Astrocyte of the cerebellum (primary cell): ENCODE measurements around the gene CFAP61.
"Not testable (repeated sequence)": the region's sequence is repeated elsewhere in the genome, so short reads cannot be mapped to it uniquely, and the experiment has no call there.

Experiments used
- DNase-seq: peaks from one replicate; pipeline ENCODE4 v3.0.0-alpha.2; 2011; ENCODE audit warnings: low read depth
- H3K4me3 ChIP-seq: 2 replicates; pipeline ENCODE4 v1.5.1; 2011; ENCODE audit warnings: mild to moderate bottlenecking, low read depth, low read length, moderate library complexity
- CTCF ChIP-seq: IDR thresholded peaks from 2 replicates; pipeline ENCODE4 v1.5.1; 2012; ENCODE audit warnings: low read length, low read depth, moderate library complexity, mild to moderate bottlenecking; ENCODE audit errors: missing control alignments
- in situ Hi-C: cut with HindIII; loops from 2 replicates; pipeline ENCODE4 v1.10.0; 2017; ENCODE audit warnings: low sequenced_read_pairs

Gene CFAP61

DNA sequence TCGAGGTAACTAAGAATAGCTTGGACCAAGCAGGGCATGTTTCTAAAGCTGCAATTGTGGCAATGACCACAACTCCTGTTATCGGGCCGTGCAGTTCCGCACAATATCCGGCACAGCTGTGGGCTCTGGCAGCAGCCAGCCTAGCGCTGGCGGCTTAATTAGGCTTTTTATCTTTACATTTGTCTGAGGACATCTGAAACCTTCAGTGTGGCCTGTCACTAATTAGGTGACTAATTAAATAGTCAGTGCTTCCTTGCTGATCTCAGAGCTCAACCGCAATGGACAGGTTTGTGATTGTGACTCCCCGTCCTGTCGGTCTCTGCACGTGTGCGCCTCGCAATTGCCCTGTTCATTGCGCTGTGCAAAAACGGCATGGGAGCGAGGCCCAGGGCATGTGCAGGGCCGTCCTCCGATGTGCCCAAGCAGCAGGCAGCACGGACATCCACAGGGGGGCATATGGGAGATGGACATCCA is 180.7 kb downstream of the CFAP61 start:
- no peak for DNase-seq
- TF ChIP-seq CTCF: no peak
- no peak overlapping the region for H3K4me3 ChIP-seq
- in situ Hi-C loops: no loop called here

DNA sequence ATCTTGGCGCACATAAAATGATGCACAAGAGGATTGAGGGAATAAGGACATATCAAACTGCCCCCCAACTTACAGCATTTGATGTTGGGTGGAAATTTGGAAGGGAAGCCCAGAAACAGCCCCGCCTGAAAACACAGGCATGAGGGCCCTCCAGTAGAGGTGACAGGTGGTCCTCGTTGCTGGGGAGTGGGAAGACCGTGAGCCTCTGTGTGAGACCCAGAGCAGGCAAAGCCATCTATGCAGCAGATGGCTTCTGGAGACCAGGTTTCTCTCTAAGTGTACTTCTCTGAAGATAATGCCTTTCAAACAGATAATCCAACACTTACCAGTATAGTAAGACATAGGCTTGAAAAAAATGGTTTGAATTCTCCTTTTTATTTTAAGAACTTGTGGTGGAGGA is 183.3 kb downstream of the CFAP61 start:
- H3K4me3 ChIP-seq: no peak overlapping the region
- DNase-seq: no peak
- no peak for TF ChIP-seq CTCF
- in situ Hi-C loops: no loop called here

DNA sequence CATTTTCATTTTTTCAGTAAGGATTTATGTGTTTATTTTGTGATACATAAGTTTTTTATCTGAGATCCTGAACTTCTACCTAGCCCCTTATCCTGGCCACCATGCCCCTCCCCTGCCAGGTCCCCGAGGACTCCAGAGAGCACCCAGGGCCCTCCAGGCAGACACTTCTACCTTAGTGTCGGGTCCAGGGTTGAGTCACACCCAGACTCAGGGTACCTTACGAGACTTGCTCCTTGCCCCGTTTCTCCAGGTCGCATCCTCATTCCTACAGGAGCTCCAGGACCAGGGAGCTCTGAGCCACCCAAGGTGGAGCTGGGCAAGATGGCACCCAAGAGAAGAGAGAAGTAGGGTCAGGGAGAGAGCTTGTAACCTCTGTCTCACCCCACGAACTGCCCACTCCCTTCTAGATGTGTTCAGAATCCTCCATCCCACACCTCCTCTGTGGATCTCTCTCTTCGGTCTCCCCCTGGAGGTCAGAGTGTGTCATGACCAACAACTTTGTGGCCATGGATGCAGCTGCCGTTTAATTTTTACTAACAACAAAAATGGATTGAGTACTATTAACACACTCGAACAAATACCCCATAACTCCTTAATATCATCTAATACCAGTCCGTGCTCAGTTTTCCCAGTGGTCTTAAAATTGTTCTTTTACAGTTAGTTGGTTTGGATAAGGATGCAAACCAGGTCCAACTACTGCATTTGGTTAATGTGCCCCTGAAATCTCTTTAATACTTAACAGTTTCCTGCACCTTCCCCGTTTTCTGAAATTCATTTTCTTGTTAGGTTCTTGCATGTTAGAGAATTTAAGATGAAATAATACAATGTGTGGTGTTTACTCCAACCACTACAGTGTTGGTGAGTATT is 185.0 kb downstream of the CFAP61 start:
- TF ChIP-seq CTCF: peak; percentile 81
- H3K4me3 ChIP-seq: no peak overlapping the region
- in situ Hi-C loops: no loop called here
- peak; percentile 2 for DNase-seq

GRCh38 chr20:20241976-20242375 is 189.6 kb downstream of the CFAP61 start:
- no peak for TF ChIP-seq CTCF
- in situ Hi-C loops: no loop called here
- H3K4me3 ChIP-seq: no peak overlapping the region
- DNase-seq: no peak

- H3K4me3 ChIP-seq, DNase-seq, in situ Hi-C loops: not testable (repeated sequence)
Observed at GRCh38 chr20:20244384-20244783, 192.1 kb downstream of the CFAP61 start.

- no peak overlapping the region for H3K4me3 ChIP-seq
- in situ Hi-C loops: no loop called here
- DNase-seq: no peak
- no peak for TF ChIP-seq CTCF
Observed at GRCh38 chr20:20246996-20247633, 194.8 kb downstream of the CFAP61 start.
